HL-60/S4 treated with phorbol 12-myristate 13-acetate at 8.2 ng/mL for 4 days and 3 days (cell line): ENCODE data around the gene SUPT5H.

ENCODE experiments used
- in situ Hi-C: fragments of 300-500 bp; cut with MboI; formaldehyde crosslinking; loops from 2 replicates; pipeline ENCODE4 v1.15.0; 2022; ENCODE audit warnings: low sequenced_read_pairs

SUPT5H gene

DNA sequence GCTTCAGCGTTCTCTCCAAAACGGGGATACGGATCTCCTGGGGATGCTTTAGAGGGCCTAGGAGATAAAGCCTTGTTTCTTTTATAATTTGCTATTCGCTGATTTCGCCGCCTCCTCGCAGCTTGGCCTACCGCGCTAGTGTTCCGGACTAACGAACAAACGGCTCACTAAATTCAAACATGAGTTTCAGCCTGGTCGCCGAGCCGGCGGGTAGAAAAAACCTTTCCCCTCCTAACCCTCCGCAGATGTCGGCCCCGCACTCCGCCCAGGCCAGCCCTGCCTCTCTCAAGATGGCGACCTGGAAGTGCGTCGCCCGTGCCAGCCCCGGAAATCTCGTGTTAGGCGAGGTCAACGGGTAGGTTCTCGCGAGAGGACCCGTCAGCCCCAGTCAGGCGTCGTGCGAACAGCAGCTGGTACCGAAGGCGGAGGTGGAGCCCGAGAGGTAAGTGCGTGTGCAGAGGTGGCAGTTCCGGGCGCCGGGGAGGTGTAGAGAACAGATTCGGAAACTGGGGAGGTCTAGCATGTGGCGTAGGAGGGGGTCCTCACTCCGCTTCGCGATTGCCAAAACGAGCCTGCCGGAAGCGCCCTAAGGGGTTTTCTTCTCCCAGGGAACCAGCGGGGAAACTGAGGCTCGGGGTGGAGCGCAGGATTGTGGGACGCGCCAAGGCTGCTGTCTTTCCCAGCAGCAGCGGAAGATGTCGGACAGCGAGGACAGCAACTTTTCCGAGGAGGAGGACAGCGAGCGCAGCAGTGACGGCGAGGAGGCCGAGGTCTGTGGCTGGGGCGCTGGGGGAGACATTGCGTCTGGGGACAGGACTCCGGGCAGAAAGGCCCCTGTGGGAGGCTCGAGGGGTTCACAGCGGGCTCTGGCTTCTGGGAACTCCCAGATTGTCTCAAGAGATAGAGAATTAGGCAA is at the start of gene SUPT5H:
SUPT5H (plus strand) TSS at position 387 of the 916 bp plus-strand sequence; CDS start at position 696, 309 bp downstream.
- in situ Hi-C loops = no loop called here

- in situ Hi-C loops = no loop called here
Observed at GRCh38 chr19:39397360-39398296, 47.8 kb upstream of the SUPT5H start.

- in situ Hi-C loops = no loop called here
Observed at GRCh38 chr19:39398297-39398864, 47.0 kb upstream of the SUPT5H start.

GRCh38 chr19:39399668-39400050 is 45.7 kb upstream of the SUPT5H start:
- in situ Hi-C loops = no loop called here

DNA sequence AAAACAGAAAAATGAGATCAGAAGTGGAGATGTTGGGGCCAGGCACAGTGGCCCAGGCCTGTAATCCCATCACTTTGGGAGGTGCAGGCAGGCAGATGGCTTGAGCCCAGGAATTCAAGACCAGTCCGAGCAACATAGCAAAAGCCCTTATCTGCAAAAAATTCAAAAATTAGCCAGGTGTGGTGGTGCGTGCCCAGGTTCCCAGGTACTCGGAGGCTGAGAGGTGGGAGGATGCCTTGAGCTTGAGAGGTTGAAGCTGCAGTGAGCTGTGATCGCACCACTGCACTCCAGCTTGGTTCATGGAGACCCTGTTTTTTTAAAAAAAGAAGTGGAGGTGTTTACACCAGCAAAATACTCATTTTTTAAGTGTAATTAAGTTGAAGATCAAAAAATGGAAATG is 45.3 kb upstream of the SUPT5H start:
- in situ Hi-C loops = no loop called here

DNA sequence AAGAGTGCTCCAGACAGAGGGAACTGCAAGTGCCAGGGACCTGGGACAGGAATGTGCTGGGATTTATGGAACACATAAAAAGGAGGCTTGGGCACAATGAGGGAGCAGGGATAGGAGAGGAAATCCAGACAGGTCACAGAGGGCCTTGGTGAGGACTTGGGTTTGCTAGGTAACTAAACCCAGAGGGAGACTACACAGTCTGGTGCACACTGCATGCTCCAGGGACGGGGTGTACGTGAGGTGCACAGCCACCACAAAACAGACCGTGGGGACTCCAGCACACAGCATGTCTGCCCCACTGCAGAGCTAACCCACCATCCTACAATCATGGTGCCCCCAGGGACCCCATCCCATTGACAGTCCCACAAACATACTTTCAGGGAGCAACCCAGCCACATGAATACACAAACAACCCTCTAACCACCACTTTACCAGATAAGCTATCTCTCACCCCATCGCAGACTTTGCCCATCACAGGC is 44.3 kb upstream of the SUPT5H start:
- in situ Hi-C loops = no loop called here

GRCh38 chr19:39401549-39402345 is 43.6 kb upstream of the SUPT5H start:
- in situ Hi-C loops = no loop called here

GRCh38 chr19:39402346-39403300 is 42.8 kb upstream of the SUPT5H start:
- in situ Hi-C loops = no loop called here

GRCh38 chr19:39403331-39404312 is 41.8 kb upstream of the SUPT5H start:
- in situ Hi-C loops = no loop called here

DNA sequence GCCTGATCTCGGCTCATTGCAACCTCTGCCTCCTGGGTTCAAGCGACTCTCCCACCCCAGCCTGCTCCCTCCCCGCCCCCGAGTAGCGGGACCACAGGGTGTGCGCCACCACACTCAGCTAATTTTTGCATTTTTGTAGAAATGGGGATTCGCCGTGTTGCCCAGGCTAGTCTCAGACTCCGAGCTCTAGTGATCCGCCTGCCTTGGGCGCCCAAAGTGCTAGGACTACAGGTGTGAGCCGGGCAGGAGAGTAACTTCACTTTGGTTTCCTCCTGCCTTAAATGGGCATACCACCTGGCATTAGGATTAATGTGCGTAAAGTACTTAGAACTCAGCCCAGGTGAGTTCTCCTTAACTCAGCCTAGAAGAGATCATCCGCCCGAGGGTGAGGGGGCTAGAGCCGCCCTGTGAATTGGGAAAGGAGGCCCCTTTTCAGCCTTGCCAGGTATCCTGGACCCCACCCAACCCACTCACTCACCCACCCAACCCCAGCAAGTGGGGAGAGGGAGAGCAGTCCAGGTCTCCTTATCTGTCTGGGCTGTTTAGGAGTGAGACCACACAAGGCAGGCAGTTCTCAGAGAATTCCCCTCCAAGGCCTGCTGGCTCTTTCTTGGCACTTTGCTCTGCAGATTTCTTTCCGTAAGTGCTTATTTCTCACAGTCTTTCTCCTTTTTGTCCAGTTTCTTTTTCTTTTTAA is 40.0 kb upstream of the SUPT5H start:
- in situ Hi-C loops = no loop called here

DNA sequence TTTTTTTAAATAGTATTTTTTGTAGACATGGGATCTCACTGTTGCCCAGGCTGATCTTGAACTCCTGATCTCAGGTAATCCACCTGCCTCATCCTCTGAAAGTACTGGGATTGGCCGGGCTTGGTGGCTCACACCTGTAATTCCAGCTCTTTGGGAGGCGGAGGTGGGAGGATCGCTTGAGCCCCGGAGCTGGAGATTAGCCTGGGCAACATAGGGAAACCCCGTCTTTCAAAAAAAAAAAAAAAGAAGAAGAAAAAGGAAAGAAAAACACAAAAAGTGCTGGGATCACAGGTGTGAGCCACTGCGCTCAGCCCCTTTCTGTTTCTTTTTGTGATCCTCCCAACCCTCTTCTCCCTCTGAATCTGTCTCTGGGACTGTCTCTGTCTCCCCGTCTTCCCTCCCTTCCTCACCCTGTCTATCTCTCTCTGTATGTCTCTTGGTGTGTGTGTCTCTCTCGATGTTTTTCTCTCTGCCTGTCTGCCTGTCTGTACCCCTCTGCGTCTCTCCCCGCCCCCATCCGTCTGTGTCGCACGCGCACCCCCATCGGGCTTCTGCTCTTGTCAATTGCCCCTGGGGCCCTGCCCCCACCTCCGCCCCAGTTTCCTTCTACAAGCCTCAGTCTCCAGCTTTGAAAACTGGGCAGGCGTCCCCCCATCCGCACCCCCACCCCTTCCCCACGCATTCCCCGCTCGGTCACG is 39.3 kb upstream of the SUPT5H start:
- in situ Hi-C loops = no loop called here

GRCh38 chr19:39406656-39407409 is 38.5 kb upstream of the SUPT5H start, which contains the start of gene ZFP36:
Gene ZFP36, plus strand, starts transcription at chr19:39406847. Its CDS starts 58 bp downstream, at chr19:39406905.
- in situ Hi-C loops = no loop called here

DNA sequence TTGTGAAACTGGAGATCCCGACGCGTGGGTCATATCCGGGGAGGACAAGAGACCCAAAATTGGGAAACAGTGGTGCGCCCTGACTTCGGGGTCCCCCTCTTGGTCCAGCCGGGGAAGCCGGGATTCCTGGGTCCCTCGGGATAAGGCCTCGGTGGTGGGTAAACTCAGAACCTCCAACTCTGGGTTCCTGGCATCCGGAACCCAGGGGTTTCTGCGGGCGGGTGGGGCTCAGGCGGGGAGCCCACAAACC is 38.0 kb upstream of the SUPT5H start:
- in situ Hi-C loops = no loop called here

- in situ Hi-C loops = no loop called here
Observed at GRCh38 chr19:39407660-39408391, 37.6 kb upstream of the SUPT5H start.

DNA sequence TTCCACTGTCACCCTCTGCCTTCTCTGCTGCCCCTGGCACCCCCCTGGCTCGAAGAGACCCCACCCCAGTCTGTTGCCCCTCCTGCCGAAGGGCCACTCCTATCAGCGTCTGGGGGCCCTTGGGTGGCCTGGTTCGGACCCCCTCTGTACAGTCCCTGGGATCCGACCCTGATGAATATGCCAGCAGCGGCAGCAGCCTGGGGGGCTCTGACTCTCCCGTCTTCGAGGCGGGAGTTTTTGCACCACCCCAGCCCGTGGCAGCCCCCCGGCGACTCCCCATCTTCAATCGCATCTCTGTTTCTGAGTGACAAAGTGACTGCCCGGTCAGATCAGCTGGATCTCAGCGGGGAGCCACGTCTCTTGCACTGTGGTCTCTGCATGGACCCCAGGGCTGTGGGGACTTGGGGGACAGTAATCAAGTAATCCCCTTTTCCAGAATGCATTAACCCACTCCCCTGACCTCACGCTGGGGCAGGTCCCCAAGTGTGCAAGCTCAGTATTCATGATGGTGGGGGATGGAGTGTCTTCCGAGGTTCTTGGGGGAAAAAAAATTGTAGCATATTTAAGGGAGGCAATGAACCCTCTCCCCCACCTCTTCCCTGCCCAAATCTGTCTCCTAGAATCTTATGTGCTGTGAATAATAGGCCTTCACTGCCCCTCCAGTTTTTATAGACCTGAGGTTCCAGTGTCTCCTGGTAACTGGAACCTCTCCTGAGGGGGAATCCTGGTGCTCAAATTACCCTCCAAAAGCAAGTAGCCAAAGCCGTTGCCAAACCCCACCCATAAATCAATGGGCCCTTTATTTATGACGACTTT is 36.8 kb upstream of the SUPT5H start:
- in situ Hi-C loops = no loop called here
